Occipital lobe (tissue), 1 donor: ENCODE measurements around the gene SRD5A1. TPM values are rescaled to one million over a fixed set of nuclear protein-coding genes. Genes with fewer than 3 reads are reported as not detected.

Experiments used
- total RNA-seq: library from RNA; depleted of rRNA; stranded (reverse); fragments of >200 nt; gene quantifications from one replicate; pipeline ENCODE4 v1.2.3, GENCODE V29; 2014

Gene SRD5A1
- total RNA-seq, 1 donor from 2014 or later: 51.8 TPM

Other genes starting within 250 kb of the SRD5A1 start
- gene UBE2QL1, start 184.6 kb upstream of the SRD5A1 start, total RNA-seq: 46.3 TPM
- 41.2 TPM for gene NSUN2, start 396 bp upstream of the SRD5A1 start, total RNA-seq
- gene TENT4A, start 80.0 kb downstream of the SRD5A1 start, total RNA-seq: 20.7 TPM